Liver (tissue), 9 donors: ENCODE results near the gene PKDREJ. TPM values are rescaled to one million over a fixed set of nuclear protein-coding genes. Genes with fewer than 3 reads are reported as not detected.

Source experiments
- DNase-seq: peaks from one replicate; pipeline ENCODE4 v3.0.0-alpha.2; 2017; ENCODE audit warnings: low spot score
- H3K27ac ChIP-seq, 2 donors: one replicate each; pipeline ENCODE4 v1.7.0; 2013; ENCODE audit warnings: inconsistent platforms in 2 of 2, low read length in 2 of 2, control low read depth in 1 of 2, low read depth in 1 of 2, mild to moderate bottlenecking in 1 of 2
- H3K27me3 ChIP-seq, 4 donors: one replicate each; pipeline versions ENCODE4 v1.6.1 to v1.7.0; 2013; ENCODE audit warnings: low read length in 3 of 4, inconsistent platforms in 1 of 4, mild to moderate bottlenecking in 1 of 4, moderate library complexity in 1 of 4; ENCODE audit not compliant: control insufficient read depth in 4 of 4, insufficient read depth in 4 of 4
- H3K36me3 ChIP-seq, 4 donors: one replicate each; pipeline versions ENCODE4 v1.6.1 to v1.7.0; 2013; ENCODE audit warnings: low read length in 3 of 4, mild to moderate bottlenecking in 3 of 4, low read depth in 1 of 4, moderate library complexity in 1 of 4; ENCODE audit not compliant: control insufficient read depth in 4 of 4, insufficient read depth in 3 of 4
- H3K4me1 ChIP-seq, 4 donors: one replicate each; pipeline versions ENCODE4 v1.6.1 to v1.7.0; 2013; ENCODE audit warnings: low read length in 3 of 4, mild to moderate bottlenecking in 3 of 4, moderate library complexity in 1 of 4; ENCODE audit not compliant: control insufficient read depth in 4 of 4, insufficient read depth in 4 of 4
- H3K4me3 ChIP-seq, 3 donors: one replicate each; pipeline versions ENCODE4 v1.6.1 to v1.7.0; 2013; ENCODE audit warnings: low read length in 3 of 3, control low read depth in 1 of 3, low read depth in 1 of 3, mild to moderate bottlenecking in 1 of 3
- H3K9ac ChIP-seq, 2 donors: one replicate each; pipeline ENCODE4 v1.7.0; 2013; ENCODE audit warnings: low read length in 2 of 2, mild to moderate bottlenecking in 2 of 2, moderate library complexity in 2 of 2, control low read depth in 1 of 2, low read depth in 1 of 2
- H3K9me3 ChIP-seq, 4 donors: one replicate each; pipeline versions ENCODE4 v1.6.1 to v1.7.0; 2013; ENCODE audit warnings: low read length in 3 of 4; ENCODE audit not compliant: control insufficient read depth in 4 of 4
- ATF3 ChIP-seq: IDR thresholded peaks from 2 replicates; pipeline ENCODE4 v1.6.1; 2016; ENCODE audit warnings: antibody characterized with exemption
- CTCF ChIP-seq: fragments of 150-350 bp; IDR thresholded peaks from 2 replicates; pipeline ENCODE4 v1.5.1; 2017; ENCODE audit warnings: improper control_type of control experiment, low read depth, low read length; ENCODE audit not compliant: missing input control
- EGR1 ChIP-seq, 2 donors: IDR thresholded peaks; 2 replicates each; pipeline ENCODE4 v1.6.1; 2016 to 2018; ENCODE audit warnings: antibody characterized with exemption in 2 of 2, low read depth in 2 of 2
- FOXA1 ChIP-seq: IDR thresholded peaks from 2 replicates; pipeline ENCODE4 v1.6.1; 2016; ENCODE audit warnings: antibody characterized with exemption
- FOXA2 ChIP-seq: IDR thresholded peaks from 2 replicates; pipeline ENCODE4 v1.6.1; 2016; ENCODE audit warnings: antibody characterized with exemption
- HNF4A ChIP-seq, 2 donors: conservative IDR thresholded peaks; 2 replicates each; pipeline ENCODE4 v1.6.1; 2016; ENCODE audit warnings: antibody characterized with exemption in 2 of 2, mild to moderate bottlenecking in 2 of 2
- MAX ChIP-seq: IDR thresholded peaks from 2 replicates; pipeline ENCODE4 v1.6.1; 2016; ENCODE audit warnings: antibody characterized with exemption
- NR2F2 ChIP-seq: IDR thresholded peaks from 2 replicates; pipeline ENCODE4 v1.6.1; 2016; ENCODE audit warnings: antibody characterized with exemption
- RAD21 ChIP-seq, 2 donors: IDR thresholded peaks; 2 replicates each; pipeline ENCODE4 v1.6.1; 2016; ENCODE audit warnings: antibody characterized with exemption in 2 of 2, mild to moderate bottlenecking in 2 of 2
- REST ChIP-seq: IDR thresholded peaks from 2 replicates; pipeline ENCODE4 v1.6.1; 2016; ENCODE audit warnings: antibody characterized with exemption, mild to moderate bottlenecking
- SP1 ChIP-seq: IDR thresholded peaks from 2 replicates; pipeline ENCODE4 v1.6.1; 2018; ENCODE audit warnings: antibody characterized with exemption, mild to moderate bottlenecking
- TAF1 ChIP-seq: conservative IDR thresholded peaks from 2 replicates; pipeline ENCODE4 v1.6.1; 2016; ENCODE audit warnings: antibody characterized with exemption, mild to moderate bottlenecking
- YY1 ChIP-seq: IDR thresholded peaks from 2 replicates; pipeline ENCODE4 v1.6.1; 2016; ENCODE audit warnings: antibody characterized with exemption, mild to moderate bottlenecking
- ZBTB33 ChIP-seq: IDR thresholded peaks from 2 replicates; pipeline ENCODE4 v1.6.1; 2016; ENCODE audit warnings: antibody characterized with exemption
- WGBS: extraction: QIAGEN DNeasy Blood & Tissue Kit; methylation state at CpG from one replicate; pipeline ENCODE4 v1.1.7; 2013; 5-methylcytosine and 5-hydroxymethylcytosine counted together
- polyA plus RNA-seq, 2 donors: library from polyadenylated mRNA; stranded (reverse) in 1 of 2; unstranded in 1 of 2; fragments of 200-250 nt in 1 of 2; fragments of >200 nt in 1 of 2; fragmentation: Nextera tagmentation in 1 of 2; extraction: Ambion mirVana in 1 of 2; gene quantifications; one replicate each; pipeline versions ENCODE4 v1.2.1 to v1.2.3, GENCODE V29; 2013 to 2015
- total RNA-seq, 2 donors: library from RNA; depleted of rRNA; stranded (reverse); fragments of >200 nt; gene quantifications; one replicate each; pipeline ENCODE4 v1.2.3, GENCODE V29; 2014
- donor health status: healthy.
- donor health status: healthy.
- donor health status: healthy.
- donor health status: healthy.
- donor health status: healthy.

Gene PKDREJ
- total and polyA plus RNA-seq, 4 donors, result under 0.01 to 0.05 (median 0.02) TPM

GRCh38 chr22:46239261-46240048, 23.7 kb downstream of the PKDREJ start:
- Histone ChIP-seq H3K4me3 (no peak overlapping the region), H3K9ac (no peak overlapping the region), H3K27me3 (no peaks in the 10 kb centered on the region), H3K9me3 (no peaks in the 10 kb centered on the region), H3K36me3 (peaks cover 13 to 39% (median 36%) of the 10 kb centered on the region in 4 donors), H3K27ac (no peak overlapping the region), H3K4me1 (peaks cover 4 to 18% (median 13%) of the 10 kb centered on the region in 4 donors)
- WGBS, result 84% methylated on average over 20 of the region's 20 CpGs
- no peak for DNase-seq
- no peak for TF ChIP-seq ATF3
- no peak for TF ChIP-seq SP1
- no peak for TF ChIP-seq EGR1 (IDR thresholded peaks at IDR 0.05; ENCODE audit: low read depth in 2 of 2)
- TF ChIP-seq TAF1, result no peak
- no peak for TF ChIP-seq MAX
- no peak for TF ChIP-seq FOXA2
- no peak for TF ChIP-seq ZBTB33
- no peak for TF ChIP-seq NR2F2
- TF ChIP-seq REST, result no peak

GRCh38 chr22:46238541-46238940, 24.6 kb downstream of the PKDREJ start:
- no peak for DNase-seq
- Histone ChIP-seq H3K27me3 (no peaks in the 10 kb centered on the region), H3K4me3 (no peak overlapping the region), H3K36me3 (peaks cover 16 to 39% (median 36%) of the 10 kb centered on the region in 4 donors), H3K9ac (no peak overlapping the region), H3K4me1 (peaks cover 4 to 18% (median 13%) of the 10 kb centered on the region in 4 donors), H3K27ac (no peak overlapping the region), H3K9me3 (no peaks in the 10 kb centered on the region)
- WGBS, result 94% methylated on average over 16 of the region's 16 CpGs
- TF ChIP-seq FOXA1 (no peak), HNF4A (conservative IDR thresholded peaks at IDR 0.05) (no peak), NR2F2 (no peak), ZBTB33 (no peak), CTCF (no peak), RAD21 (IDR thresholded peaks at IDR 0.05) (no peak), TAF1 (no peak), MAX (no peak), ATF3 (no peak), YY1 (no peak), REST (no peak), FOXA2 (no peak)
